Measurements from ENCODE around the gene GLI3.

Gene GLI3

DNA sequence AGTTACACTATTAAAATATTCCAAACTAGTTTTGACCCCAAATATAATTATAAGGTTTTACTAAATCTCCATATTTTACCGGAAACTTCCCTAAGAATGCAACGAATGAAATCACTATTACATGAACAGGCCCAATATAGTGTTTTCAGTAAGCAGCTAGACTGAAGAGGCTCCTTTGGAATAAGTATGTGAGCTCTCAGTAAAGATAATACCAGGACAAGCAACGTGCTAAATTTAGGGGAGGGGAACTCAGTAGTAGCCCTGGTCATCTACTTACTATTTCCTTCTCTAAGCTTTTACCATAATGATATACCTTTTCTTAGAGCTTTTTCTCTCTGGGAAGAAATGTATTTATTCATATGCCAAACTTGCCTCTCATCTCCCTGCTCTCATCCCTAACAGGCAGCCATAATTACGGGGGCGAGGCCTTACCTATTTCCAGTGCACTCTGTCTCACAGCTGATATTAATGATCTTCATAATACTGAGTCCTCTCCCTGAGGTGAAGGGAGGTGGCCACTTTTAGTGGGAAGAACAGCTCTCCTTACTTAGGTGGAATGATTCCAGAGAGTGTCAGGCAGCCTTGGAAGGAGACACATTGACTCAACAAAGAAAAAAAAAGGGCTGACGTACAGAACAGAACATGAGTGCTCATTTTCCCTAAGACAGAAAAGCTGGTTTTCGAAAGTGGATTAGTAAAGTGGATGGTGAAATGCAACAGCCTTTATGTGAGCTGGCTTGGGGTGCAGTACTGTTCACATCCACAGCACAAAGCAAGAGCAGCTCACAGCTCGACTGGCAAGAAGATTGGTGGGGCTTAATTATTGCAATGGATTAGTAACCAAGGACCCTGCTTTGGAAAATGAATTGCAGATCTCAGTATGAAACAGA lies 165.4 kb downstream of the GLI3 start:
- no peak for DNase-seq

DNA sequence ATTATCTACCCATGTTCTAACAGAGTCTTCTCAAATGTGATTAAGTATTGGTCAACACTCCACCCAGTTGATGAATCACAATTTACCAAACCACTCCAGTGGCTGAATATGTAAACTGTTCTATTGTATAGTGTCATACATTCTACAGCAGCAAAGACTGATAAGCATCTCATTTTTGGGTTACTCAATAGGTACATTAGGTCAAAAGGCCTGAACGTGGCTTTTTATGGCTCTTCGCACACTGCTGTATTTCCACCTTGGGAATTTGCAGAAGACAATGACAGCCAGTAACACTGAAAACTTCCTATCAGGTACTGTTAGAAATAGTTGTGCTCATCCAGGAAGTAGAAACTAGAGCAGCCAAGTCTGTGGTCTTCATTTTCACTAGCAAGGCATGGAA lies 166.9 kb downstream of the GLI3 start:
- DNase-seq: no peak

DNA sequence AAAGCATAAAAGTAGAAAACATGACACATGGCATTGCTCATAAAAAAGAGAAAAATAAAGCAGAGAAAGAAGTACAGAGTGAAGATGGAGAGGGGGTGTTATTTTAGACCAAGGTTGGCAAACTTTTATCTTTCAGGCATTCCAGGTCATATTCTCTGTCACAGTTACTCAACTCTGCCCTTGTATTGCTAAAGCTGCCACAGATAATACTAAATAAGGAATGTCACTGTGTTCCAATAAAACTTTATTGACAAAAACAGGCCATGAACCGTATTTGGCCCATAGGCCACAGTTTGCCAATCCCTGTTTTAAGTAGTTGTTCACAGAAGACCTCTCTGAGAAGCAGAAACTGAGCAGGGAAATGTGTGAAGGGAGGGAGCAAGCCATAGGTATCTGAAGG lies 167.4 kb downstream of the GLI3 start:
- DNase-seq: no peak

DNA sequence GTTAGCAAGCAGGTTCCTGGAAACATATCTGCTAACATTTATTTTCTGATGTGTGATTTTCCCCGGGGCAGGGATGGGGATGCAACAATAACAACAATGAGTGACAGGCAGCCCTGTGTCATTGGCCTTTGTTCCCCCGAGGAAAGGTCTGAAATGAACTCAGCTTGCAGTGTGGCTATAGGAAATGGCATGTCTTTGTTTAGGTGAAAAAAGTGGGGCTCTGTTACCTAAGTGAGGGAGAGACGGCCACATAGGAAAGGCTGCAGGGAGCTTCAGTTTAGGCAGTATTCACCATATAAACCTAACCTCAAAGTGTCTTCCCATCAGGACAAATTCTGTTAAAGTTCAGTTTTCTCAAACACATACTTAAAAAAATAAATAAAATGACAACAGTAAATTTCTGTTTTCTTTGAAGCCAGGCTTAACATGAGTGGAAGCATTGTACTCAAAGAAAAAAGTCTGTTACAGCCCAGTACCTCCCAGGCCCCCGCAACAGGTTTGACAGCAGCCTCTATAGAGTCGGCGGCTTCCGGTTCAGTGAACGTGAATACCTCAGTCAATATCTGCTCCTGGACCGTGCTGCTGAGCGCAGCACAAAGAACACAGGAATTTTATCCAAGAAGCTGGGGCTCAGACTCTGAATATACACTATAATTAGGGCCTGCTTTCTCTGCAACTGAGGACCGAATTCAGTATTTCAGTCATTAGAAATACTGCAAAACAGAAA lies 168.3 kb downstream of the GLI3 start:
- DNase-seq: no peak

DNA sequence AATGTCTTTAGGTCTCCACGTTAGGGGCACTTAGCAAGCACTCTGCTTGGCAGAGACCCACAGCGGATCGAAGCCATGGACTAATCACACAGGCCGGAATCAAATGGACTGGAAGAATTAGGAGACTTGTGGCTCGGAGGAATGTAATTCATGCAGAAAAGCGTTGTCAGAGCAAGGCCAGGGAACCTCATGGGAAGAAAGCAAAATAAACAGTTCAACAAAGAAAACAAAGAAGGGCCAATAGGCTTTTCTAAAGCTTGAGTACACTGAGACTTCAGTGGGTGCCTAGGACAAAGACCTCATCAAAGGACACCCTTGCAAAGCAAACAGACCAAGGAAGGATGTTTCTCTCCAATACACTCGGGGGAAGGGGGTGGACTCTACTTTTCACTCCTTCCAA lies 171.1 kb downstream of the GLI3 start:
- no peak for DNase-seq

DNA sequence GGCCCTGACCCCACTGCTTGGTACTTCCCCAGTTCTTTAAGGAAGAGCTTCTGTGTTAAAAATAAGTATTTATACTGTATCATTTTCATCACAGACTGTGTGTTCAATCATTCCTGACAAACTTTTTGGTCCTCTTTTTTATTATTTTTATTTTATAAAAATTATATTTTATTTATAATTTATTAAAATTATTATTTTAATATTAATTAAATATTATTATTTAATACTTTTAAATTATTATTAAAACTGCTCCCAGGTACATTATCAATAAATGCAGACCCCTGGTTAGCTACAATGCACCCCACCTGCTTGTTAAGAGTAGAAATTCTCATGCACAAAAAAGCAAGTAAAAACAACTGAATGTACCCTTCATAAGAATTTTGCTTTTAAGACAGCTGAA lies 172.0 kb downstream of the GLI3 start:
- no peak for DNase-seq

DNA sequence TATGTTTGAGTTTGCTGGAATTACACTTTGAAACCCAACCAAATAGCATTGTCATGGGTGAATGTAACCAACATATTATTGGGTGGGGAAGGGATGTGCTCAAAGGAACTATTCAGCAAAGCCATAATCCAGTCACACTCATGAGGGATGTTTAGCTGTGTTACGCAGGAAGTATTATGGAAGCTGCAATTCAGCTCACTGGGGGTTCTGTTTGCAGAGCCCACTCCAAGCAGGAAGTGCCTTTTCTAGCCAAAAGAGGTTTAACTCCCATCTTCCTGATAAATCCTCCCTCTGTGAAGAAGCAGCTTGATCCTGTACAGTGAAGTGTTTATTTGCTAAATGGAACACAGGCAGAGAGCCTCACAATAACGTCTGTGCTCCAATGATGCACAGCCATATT lies 172.5 kb downstream of the GLI3 start:
- DNase-seq: no peak

DNA sequence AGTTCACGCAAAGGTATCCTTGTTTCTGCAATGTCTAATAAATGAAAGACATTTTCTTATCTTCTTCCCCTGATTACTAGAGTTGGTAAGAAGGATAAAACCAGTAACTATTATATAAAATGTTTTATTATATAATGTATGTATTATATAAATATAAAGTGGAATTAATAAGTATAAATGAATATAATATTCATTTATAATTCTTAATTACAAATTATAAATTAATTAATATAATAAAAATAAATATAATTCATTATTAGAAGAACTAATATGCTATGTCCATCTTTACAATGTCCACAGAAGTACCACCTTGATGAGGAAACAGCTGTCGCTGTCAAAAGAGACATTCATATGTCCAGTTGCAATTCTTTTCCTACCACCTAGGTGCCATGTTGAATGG lies 177.7 kb downstream of the GLI3 start:
- DNase-seq: no peak

DNA sequence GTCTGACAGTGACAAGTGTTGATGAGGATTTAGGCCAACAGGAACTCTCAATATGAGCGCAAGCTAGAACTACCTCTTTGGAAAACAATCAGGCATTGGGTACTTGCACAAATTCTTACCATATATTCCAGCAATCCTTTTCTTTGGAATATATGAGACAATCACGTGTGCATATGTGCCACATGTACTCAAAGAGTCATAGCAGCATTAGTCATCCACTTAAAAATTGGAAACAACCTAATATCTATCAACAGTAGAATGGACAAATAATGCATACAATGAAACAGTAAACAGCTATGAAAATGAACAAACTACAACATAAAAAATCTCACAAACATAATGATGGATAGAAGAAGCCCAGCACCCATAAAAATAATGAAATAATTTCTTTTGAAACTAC lies 179.7 kb downstream of the GLI3 start:
- no peak for DNase-seq

DNA sequence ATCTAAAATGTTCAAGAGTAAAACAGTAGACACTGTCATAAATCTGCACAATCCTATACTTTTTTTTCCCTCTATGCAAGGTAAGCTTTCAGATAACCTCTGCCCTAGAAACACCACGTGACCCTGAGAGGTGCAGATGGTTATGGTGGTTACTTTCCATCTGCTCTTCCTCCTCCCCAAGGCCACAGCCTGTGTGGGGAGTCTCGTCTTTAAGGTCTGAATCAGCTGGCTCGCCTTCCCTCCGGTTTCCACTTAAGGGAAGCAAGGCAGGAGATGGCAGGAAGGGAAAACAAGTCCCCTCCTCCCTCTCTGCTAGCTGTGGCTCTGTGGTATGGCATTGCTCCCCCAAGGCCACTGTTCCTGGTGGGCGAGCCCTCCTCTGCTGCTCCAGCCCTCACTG lies 181.8 kb downstream of the GLI3 start:
- DNase-seq: no peak

DNA sequence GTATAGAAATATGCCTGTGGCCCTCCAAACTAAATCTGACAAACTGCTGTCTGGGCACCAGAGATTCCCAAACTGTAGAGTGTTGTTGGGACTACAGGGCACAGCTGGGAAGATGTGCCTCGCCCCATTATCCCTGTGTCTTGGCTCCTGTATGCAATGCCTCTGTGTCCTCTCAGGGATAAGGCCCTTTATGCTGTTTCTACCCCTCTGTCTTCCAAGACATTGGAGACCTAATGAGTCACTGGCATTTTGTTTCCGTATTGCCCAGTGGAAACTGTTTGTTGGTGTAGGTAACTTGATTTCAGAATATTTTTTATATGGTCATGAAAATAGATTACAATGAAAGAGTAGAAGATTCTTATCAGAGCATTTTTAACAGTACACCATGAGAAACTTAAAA lies 183.2 kb downstream of the GLI3 start:
- DNase-seq: no peak

DNA sequence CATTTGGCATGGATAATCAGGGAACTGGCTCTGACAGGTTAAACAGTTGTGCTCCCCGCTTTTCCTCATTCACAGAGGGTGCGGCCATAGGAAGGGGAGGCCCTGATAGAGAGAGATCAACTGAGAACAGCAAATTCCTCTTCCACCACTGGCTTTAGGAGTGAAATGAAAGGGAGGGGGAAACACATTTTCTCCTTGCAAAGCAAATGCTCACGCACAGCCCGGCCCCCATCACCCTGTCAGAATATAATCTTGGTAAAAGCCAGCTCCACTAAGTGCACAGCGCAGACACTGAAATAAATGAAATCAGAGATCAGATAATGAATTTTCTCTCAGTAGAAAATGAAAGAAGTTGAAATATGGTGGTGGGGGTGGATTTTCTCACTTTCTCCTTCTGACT lies 187.2 kb downstream of the GLI3 start:
- DNase-seq: no peak

DNA sequence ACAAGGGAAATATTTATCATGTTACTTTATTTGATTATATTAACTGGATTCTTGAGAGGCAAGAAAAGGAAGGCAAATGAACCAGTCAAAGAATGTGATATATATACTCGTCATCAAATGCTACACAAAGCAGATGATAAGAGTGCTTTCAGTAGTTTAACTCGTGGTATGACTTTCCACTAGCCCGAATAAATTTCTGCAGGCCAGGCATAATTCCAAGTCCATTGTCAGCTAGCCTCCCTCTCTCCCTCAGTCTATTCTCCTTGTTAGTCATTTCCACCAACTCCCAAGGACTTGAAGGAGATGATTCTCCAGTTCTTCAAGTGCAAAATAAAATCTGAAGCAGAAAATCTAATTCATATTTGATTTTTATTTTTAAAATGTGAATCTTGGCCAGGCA lies 190.5 kb downstream of the GLI3 start:
- no peak for DNase-seq

DNA sequence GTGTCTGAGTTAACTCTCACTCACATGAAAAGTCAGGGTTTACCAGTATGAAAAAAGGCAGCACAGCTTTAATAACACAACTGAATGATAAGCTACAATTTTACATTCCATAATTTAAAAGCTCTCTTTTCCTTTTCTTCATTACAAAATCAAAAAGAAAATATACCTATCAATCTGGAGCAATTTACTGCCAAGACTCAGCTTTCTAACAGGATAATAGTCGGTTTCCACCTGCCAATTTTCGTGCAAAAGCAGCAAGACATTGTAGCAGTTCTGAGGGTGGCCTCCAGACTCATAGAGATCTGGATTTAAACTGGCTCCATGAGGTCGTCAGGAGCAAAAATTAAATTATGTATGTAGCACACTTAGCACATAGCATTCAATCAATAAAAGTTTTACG lies 191.0 kb downstream of the GLI3 start:
- no peak for DNase-seq

DNA sequence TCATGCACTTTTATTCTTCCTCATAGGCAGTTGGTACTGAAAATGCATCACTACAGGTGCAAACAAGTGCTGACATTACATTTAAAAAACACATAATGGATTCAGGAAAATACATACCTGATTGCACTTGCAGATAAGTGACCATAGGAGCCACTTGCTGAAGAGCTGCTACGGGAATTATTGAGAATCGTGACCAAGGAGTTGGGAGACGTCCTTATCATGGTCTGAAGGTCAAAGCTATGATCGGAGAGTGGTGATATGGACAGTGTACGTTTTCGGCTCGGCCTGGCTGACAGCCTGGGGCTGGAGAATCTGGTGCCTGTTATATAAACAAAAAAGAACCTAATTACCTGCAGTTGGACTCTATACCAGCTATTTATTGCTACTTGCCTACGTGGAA lies 197.1 kb downstream of the GLI3 start:
- no peak for DNase-seq

DNA sequence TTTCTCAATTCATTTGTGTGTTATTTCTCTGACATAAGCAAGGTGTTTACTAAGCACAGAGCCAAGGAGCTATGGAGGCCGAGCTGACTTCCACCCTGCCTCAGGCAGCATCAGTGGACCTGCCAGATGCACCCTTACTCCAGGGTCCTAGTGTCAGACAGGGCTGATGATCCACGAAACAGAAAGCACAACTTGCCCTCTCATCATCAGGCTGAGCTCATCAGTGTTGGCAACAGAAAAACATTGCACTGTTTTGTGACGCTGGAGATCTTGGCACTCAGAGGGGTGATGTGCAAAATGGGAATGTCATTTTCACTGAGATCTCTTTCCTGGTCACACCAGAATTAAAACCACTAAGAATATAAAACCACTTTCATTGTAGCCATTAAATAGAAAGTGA lies 201.8 kb downstream of the GLI3 start:
- DNase-seq: no peak

DNA sequence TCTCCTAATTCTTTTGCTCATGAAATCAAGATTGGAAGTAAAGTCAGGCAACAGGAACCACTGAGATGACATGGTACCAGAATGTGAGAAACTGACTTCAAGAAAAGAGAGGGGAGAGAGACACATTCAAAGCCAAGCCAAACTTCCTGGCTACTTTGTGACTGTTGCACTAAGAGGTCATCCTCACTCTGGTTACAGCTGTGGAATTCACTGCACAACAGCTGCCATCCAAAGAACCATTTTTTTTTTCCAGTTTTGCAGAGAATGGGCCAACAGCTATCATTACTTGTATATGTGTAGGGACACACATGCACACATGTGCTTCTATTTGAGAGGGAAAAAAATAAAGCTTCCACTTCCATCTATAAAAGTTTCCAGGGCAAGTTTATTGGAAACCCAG lies 203.5 kb downstream of the GLI3 start:
- DNase-seq: no peak

DNA sequence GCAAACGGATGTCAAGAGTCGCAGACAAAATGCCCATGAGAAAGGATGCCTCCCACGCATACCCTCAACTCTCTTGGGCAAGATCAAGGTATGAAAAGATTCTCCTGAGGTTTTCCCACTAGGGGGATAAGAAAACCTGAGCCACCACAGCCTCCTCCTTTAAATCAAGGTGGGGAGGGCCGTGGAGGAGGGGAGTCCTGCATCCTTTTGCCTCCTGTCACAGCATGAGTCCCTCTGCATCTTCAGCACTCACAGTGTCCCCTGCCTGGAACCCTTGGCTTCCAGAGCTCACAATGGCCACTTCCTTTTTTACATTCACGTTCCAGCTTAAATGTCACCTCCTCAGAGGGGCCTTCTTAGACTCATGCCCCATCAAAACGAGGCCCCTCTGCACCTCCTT lies 207.6 kb downstream of the GLI3 start:
- no peak for DNase-seq

DNA sequence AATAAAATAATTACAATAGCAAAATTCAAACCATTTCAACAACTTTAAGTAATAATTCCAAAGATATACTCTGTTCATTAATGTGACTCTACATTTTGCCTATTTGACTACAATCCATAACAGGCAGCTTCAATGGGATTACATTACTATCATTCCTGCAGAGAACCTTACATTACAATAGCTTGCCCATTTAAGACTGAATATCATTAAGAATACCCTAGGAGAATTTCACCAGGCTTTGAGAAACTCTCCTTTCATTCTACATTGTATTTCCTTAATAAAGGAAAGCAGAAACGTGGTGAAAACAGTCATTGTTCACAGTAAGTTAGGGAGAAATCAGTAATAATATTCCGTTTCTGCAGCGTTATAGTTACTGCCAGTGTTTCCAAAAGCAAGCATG lies 209.5 kb downstream of the GLI3 start:
- DNase-seq: no peak

DNA sequence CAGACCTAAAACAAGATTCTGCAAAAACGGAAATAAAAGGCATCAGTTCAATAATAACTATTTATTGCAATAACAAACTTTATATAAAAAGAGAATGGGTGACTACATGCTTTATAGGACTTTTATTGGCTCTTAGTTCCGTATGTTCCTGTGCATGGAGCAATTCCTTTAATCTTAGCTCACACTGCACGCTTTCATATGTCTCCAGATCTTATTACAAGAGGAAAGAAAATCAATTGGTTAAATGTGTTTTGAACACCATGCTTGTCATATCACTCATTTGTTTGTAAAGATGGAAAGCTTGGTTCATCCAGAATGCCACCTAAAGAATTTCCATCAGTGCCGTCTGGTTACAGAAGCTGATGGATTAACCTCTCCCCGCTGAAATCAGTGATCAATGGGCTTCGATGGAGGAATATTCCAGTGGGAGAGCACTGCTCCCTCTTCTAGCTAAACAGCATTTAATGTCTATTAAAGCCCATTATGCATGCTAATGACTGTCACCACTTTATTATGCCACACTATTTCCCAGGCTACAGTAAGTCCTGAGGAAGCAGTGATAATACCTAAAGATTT lies 210.3 kb downstream of the GLI3 start:
- no peak for DNase-seq

DNA sequence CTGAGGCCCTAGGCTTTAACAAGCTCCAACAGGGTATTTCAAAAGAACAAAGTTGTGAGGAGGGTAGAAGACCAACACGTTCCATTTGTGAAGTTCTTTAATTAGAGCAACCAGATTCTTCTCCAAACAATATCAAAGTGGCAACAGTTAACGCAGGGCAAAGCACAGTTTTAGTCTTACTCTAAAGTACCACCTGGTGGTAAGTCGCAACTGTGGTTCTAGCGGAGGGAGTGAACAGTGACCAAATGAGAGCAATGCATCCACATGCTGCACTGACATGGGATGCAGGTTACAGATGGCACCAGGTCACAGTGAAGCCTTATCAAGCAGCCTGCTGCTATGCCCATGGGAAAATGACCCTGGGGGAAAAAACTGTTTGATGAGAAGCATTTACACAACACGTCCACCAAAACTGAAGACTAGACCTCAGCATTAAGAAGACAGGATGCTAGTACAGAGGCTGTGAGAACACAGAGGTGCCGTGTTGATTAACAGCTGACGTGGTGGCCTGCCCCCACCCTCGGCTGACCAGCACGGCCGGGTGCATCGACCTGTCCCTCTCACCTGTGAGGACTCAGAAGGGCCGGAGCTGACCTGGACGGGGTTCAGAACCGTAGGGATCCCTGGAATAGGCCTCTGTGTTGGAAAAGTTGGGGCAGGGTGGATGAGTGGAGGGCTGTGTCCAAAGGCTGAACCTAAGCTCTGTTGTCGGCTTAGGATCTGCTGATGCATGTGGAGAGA lies 211.2 kb downstream of the GLI3 start:
- DNase-seq: no peak

DNA sequence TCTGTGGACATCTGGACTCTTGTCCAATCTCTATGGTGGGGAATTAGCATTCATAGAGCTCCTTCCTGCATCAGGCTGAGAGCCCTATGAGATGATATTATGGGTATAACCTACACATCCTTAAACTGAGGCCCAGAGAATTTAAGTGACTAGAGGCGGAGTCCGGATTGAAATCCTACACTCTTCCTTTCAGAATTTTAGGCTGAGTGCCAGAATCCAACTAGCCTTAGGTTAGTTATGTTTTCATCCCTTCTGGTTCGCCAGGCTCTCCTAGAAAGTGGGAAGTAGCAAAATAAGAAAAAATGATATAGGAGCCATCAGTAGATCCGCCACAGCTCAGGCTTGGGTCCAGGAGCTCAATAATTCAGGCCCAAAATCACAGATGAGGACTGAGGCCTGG lies 212.5 kb downstream of the GLI3 start:
- DNase-seq: no peak

DNA sequence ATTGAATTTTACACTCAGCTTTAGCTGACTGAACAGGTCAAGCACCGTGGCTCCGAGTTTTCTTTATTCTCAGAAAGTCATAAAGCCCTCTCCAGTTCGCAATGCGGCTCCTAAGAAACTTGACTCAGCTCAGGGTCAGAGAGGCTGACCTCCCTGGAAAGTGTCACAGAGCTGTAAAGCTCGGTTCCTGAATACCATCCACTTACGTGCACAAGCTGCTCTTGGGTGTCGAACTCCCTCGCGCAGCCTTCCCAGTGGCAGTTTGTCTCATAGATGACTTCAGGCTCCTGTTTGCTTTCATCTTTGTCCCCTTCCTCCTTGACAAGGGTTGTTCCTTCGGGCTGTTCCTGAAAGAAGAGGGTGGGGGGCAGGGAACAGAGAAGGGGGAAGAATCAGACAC lies 213.7 kb downstream of the GLI3 start:
- no peak for DNase-seq

DNA sequence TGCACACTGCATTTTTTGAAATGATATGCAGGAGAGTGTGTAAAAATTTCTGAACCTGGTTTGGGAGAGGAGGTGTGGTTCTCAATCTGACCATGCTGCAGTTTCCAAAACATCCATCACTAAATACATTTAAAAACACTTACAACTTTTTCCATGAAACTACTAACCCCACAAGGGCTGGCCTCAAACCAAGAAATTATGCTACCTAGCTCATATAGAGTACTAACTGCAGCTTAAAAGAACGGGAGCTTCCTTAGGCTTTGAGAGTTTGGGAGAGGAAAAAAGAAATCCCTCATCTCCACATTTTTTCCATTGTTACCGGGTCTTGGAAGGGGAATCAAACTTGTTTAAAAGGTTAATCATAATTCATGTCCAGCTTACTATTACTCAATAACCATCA lies 214.2 kb downstream of the GLI3 start:
- no peak for DNase-seq
